Measurements from ENCODE around the gene RMC1.
A peak's percentile ranks its signal among the peaks of the same experiment; 100 is the strongest.
"Not testable (repeated sequence)": the region's sequence is repeated elsewhere in the genome, so short reads cannot be mapped to it uniquely, and the experiment has no call there.

RMC1 gene

GRCh38 chr18:23498877-23499276, 4.4 kb upstream of the RMC1 start:
- peak; percentile 77 for DNase-seq

GRCh38 chr18:23499291-23499781, 4.0 kb upstream of the RMC1 start:
- DNase-seq: no peak

GRCh38 chr18:23501626-23502025, 1.7 kb upstream of the RMC1 start:
- no peak for DNase-seq

GRCh38 chr18:23502516-23503037, 734 bp upstream of the RMC1 start:
- no peak for DNase-seq

- no peak for DNase-seq
Measured at GRCh38 chr18:23503963-23504344, 643 bp downstream of the RMC1 start.

- no peak for DNase-seq
Measured at GRCh38 chr18:23504720-23505119, 1.4 kb downstream of the RMC1 start.

- DNase-seq: no peak
Measured at GRCh38 chr18:23506393-23506792, 3.1 kb downstream of the RMC1 start.

- DNase-seq: not testable (repeated sequence)
Measured at GRCh38 chr18:23510923-23511322, 7.6 kb downstream of the RMC1 start.

- not testable (repeated sequence) for DNase-seq
Measured at GRCh38 chr18:23512216-23512615, 8.9 kb downstream of the RMC1 start.

GRCh38 chr18:23512641-23513040, 9.3 kb downstream of the RMC1 start:
- DNase-seq: no peak

- peak; percentile 81 for DNase-seq
Measured at GRCh38 chr18:23515911-23516546, 12.7 kb downstream of the RMC1 start.

GRCh38 chr18:23519734-23520133, 16.4 kb downstream of the RMC1 start:
- DNase-seq: no peak

- DNase-seq: no peak
Measured at GRCh38 chr18:23521271-23521670, 18.0 kb downstream of the RMC1 start.

- DNase-seq: no peak
Measured at GRCh38 chr18:23521907-23522306, 18.6 kb downstream of the RMC1 start.

GRCh38 chr18:23523429-23524212, 20.3 kb downstream of the RMC1 start:
- DNase-seq: no peak

- no peak for DNase-seq
Measured at GRCh38 chr18:23524213-23524707, 20.9 kb downstream of the RMC1 start.

GRCh38 chr18:23526501-23527063, 23.3 kb downstream of the RMC1 start:
- no peak for DNase-seq

- DNase-seq: no peak
Measured at GRCh38 chr18:23528580-23529472, 25.5 kb downstream of the RMC1 start.

GRCh38 chr18:23529604-23530003, 26.3 kb downstream of the RMC1 start:
- no peak for DNase-seq

- no peak for DNase-seq
Measured at GRCh38 chr18:23530195-23530594, 26.9 kb downstream of the RMC1 start.

GRCh38 chr18:23531912-23532311, 28.6 kb downstream of the RMC1 start:
- DNase-seq: no peak

GRCh38 chr18:23532848-23533247, 29.5 kb downstream of the RMC1 start:
- DNase-seq: no peak

GRCh38 chr18:23534276-23534675, 31.0 kb downstream of the RMC1 start:
- DNase-seq: no peak
